ENCODE data around the gene ZNF335. TPM values are rescaled to one million over a fixed set of nuclear protein-coding genes. Genes with fewer than 3 reads are reported as not detected.

The ZNF335 gene
- total and polyA plus RNA-seq, 2 of the 8 experiments (the other 6 are each of a cell fraction or from before 2014, with no cell fraction given) = 12.4 to 14.6 TPM

- Histone ChIP-seq H3K27me3 (replicated peaks in 1 of 4; ENCODE audit: control insufficient read depth in 3 of 4, extremely low read depth in 1 of 4, insufficient read depth in 3 of 4, low read length in 3 of 4) (no peaks in the 10 kb centered on the region), H4K8ac (ENCODE audit: extremely low read depth, insufficient read depth, low read length) (no peak overlapping the region), H3K27ac (ENCODE audit: low read depth, low read length) (no peak overlapping the region), H2AK5ac (ENCODE audit: low read depth, low read length) (no peak overlapping the region), H3K9ac (replicated peaks in 1 of 4; ENCODE audit: extremely low read depth in 1 of 4, low read depth in 3 of 4, low read length in 3 of 4) (no peak overlapping the region), H3K23me2 (ENCODE audit: low read depth, low read length) (no peaks in the 10 kb centered on the region), H2BK20ac (ENCODE audit: low read length) (no peak overlapping the region), H3K18ac (ENCODE audit: extremely low read depth, low read length) (no peak overlapping the region), H2BK120ac (replicated peaks; ENCODE audit: low read depth, low read length) (no peak overlapping the region), H3K79me1 (ENCODE audit: low read depth, low read length) (peaks cover 2% of the 10 kb centered on the region; the same call in 1 of the 2 replicates), H3K4ac (replicated peaks; ENCODE audit: insufficient read length, low read depth, low read length) (no peak overlapping the region), H4K91ac (replicated peaks; ENCODE audit: insufficient read length, low read length) (no peak overlapping the region), H2AFZ (ENCODE audit: low read length) (no peak overlapping the region), H3K9me3 (ENCODE audit: insufficient read depth in 2 of 2, low read depth in 1 of 2, low read length in 1 of 2) (no peaks in the 10 kb centered on the region), H4K20me1 (replicated peaks in 1 of 2; ENCODE audit: control insufficient read depth in 1 of 2, insufficient read depth in 2 of 2, low read length in 2 of 2) (peaks cover 0 to 6% of the 10 kb centered on the region in 2 experiments), H3K79me2 (ENCODE audit: control insufficient read depth in 1 of 2, insufficient read depth in 2 of 2, low read length in 2 of 2) (no peaks in the 10 kb centered on the region), H3K56ac (replicated peaks; ENCODE audit: insufficient read length, low read depth, low read length) (no peak overlapping the region), H3K4me1 (replicated peaks in 1 of 4; ENCODE audit: control insufficient read depth in 3 of 4, insufficient read depth in 4 of 4, low read length in 3 of 4) (peaks cover 0 to 3% (median 1%) of the 10 kb centered on the region in 4 experiments; a peak in 1 of 7 replicates), H4K5ac (ENCODE audit: insufficient read length, low read depth, low read length) (no peak overlapping the region), H3K4me2 (ENCODE audit: insufficient read depth in 1 of 2, low read depth in 2 of 2, low read length in 2 of 2) (no peak overlapping the region), H2BK15ac (ENCODE audit: low read length) (no peak overlapping the region), H2BK5ac (ENCODE audit: low read depth, low read length) (no peak overlapping the region), H3K23ac (ENCODE audit: insufficient read length) (no peak overlapping the region), H3K36me3 (ENCODE audit: control insufficient read depth in 2 of 4, insufficient read depth in 4 of 4, low read length in 3 of 4) (peaks cover 6 to 34% (median 15%) of the 10 kb centered on the region in 4 experiments), H3K4me3 (ENCODE audit: extremely low read depth in 1 of 4, insufficient read depth in 2 of 4, low read depth in 3 of 4, low read length in 4 of 4) (no peak overlapping the region), H3K14ac (ENCODE audit: insufficient read length) (no peak overlapping the region), H2BK12ac (ENCODE audit: low read depth, low read length) (no peak overlapping the region)
- FAIRE-seq = no peak
- DNase-seq (ENCODE audit: low read depth in 1 of 2, low spot score in 2 of 2) = no peak
- ChIA-PET POLR2A (ENCODE audit: partially characterized antibody) (interaction anchor here (0.6 to 14.0 kb wide), 12 partner anchors 11 to 147 kb away, joined by 3 to 283 read pairs (median 4); partner anchors contain the start of genes PCIF1, PLTP and ZNF335), CTCF (ENCODE audit: partially characterized antibody) (interaction anchor here (1.0 to 4.2 kb wide), 11 partner anchors 9 to 154 kb away, joined by 3 to 25 read pairs (median 5); partner anchors contain the start of genes CTSA and NEURL2)
- TF ChIP-seq CBX8 (IDR thresholded peaks at IDR 0.05; ENCODE audit: borderline replicate concordance, low read depth, low read length) (no peak), TAF7 (optimal IDR thresholded peaks at IDR 0.05; ENCODE audit: borderline replicate concordance, low read depth, low read length) (no peak), CREB1 (IDR thresholded peaks at IDR 0.05) (no peak), SP4 (IDR thresholded peaks at IDR 0.05; ENCODE audit: low read length) (no peak), CTCF (IDR thresholded peaks at IDR 0.05; ENCODE audit: control extremely low read depth in 1 of 3, insufficient read depth in 1 of 3, low read depth in 1 of 3, low read length in 3 of 3) (0 out of 4 replicates have a peak, but pooled peaks of 1 of the 3 experiments have one; percentile 4)
- 93% methylated on average over 9 of the region's 9 CpGs; no CpG with 5 or more reads in 1 of the 2 experiments for WGBS, 2 experiments (ENCODE audit: extremely low coverage in 1 of 2, insufficient coverage in 1 of 2, insufficient read length in 1 of 2, insufficient replicate concordance in 2 of 2, low coverage in 1 of 2, low lambda C conversion rate in 2 of 2, missing lambda C conversion rate in 1 of 2)
Observed at GRCh38 chr20:45953672-45954071, 18.3 kb downstream of the ZNF335 start.

Data from H1 (cell line).